ENCODE data around the gene GUCY1A2.
"Not testable (repeated sequence)": the region's sequence is repeated elsewhere in the genome, so short reads cannot be mapped to it uniquely, and the experiment has no call there.

The GUCY1A2 gene

GRCh38 chr11:106888386-106888785 lies 129.9 kb downstream of the GUCY1A2 start:
- DNase-seq (ENCODE audit: low read depth): no peak

GRCh38 chr11:106883693-106884092 lies 134.6 kb downstream of the GUCY1A2 start:
- DNase-seq (ENCODE audit: low read depth): not testable (repeated sequence)

More at GRCh38 chr11:106888386-106888785, 129.9 kb downstream of the GUCY1A2 start:
- no peak for TF ChIP-seq POLR2A (IDR thresholded peaks at IDR 0.05; ENCODE audit: extremely low read depth, insufficient read length)
- TF ChIP-seq CTCF (IDR thresholded peaks at IDR 0.05; ENCODE audit: low read depth, low read length): no peak
- TF ChIP-seq MYC (IDR thresholded peaks at IDR 0.05; ENCODE audit: low read depth, low read length): no peak
- TF ChIP-seq MAX (IDR thresholded peaks at IDR 0.05; ENCODE audit: low read depth, low read length): no peak
- no peak overlapping the region for H3K4me3 ChIP-seq (ENCODE audit: low read depth, low read length)

GRCh38 chr11:106879832-106880546 lies 138.3 kb downstream of the GUCY1A2 start:
- no peak overlapping the region for H3K4me3 ChIP-seq (ENCODE audit: low read depth, low read length)
- no peak for DNase-seq (ENCODE audit: low read depth)
- TF ChIP-seq MAX (IDR thresholded peaks at IDR 0.05; ENCODE audit: low read depth, low read length) (no peak), POLR2A (IDR thresholded peaks at IDR 0.05; ENCODE audit: extremely low read depth, insufficient read length) (no peak), CTCF (IDR thresholded peaks at IDR 0.05; ENCODE audit: low read depth, low read length) (no peak), MYC (IDR thresholded peaks at IDR 0.05; ENCODE audit: low read depth, low read length) (no peak)

More at GRCh38 chr11:106883693-106884092, 134.6 kb downstream of the GUCY1A2 start:
- H3K4me3 ChIP-seq (ENCODE audit: low read depth, low read length): not testable (repeated sequence)

GRCh38 chr11:106879029-106879428 lies 139.2 kb downstream of the GUCY1A2 start:
- DNase-seq (ENCODE audit: low read depth): no peak
- no peak for TF ChIP-seq MAX (IDR thresholded peaks at IDR 0.05; ENCODE audit: low read depth, low read length)
- no peak for TF ChIP-seq CTCF (IDR thresholded peaks at IDR 0.05; ENCODE audit: low read depth, low read length)
- H3K4me3 ChIP-seq (ENCODE audit: low read depth, low read length): no peak overlapping the region

- no peak overlapping the region for H3K4me3 ChIP-seq (ENCODE audit: low read depth, low read length)
- DNase-seq (ENCODE audit: low read depth): no peak
- TF ChIP-seq MYC (IDR thresholded peaks at IDR 0.05; ENCODE audit: low read depth, low read length) (no peak), POLR2A (IDR thresholded peaks at IDR 0.05; ENCODE audit: extremely low read depth, insufficient read length) (no peak), CTCF (IDR thresholded peaks at IDR 0.05; ENCODE audit: low read depth, low read length) (no peak), MAX (IDR thresholded peaks at IDR 0.05; ENCODE audit: low read depth, low read length) (no peak)
These were observed 143.3 kb downstream of the GUCY1A2 start for GRCh38 chr11:106875013-106875412.

GRCh38 chr11:106872246-106872645 lies 146.0 kb downstream of the GUCY1A2 start:
- TF ChIP-seq MAX (IDR thresholded peaks at IDR 0.05; ENCODE audit: low read depth, low read length) (no peak), CTCF (IDR thresholded peaks at IDR 0.05; ENCODE audit: low read depth, low read length) (no peak), POLR2A (IDR thresholded peaks at IDR 0.05; ENCODE audit: extremely low read depth, insufficient read length) (no peak), MYC (IDR thresholded peaks at IDR 0.05; ENCODE audit: low read depth, low read length) (no peak)
- DNase-seq (ENCODE audit: low read depth): no peak
- no peak overlapping the region for H3K4me3 ChIP-seq (ENCODE audit: low read depth, low read length)
